Natural killer cell (primary cell): ENCODE results near the gene GRID2. TPM values are rescaled to one million over a fixed set of nuclear protein-coding genes. Genes with fewer than 3 reads are reported as not detected.
A peak's percentile ranks its signal among the peaks of the same experiment; 100 is the strongest.
"Not testable (repeated sequence)": the region's sequence is repeated elsewhere in the genome, so short reads cannot be mapped to it uniquely, and the experiment has no call there.

Source experiments
- ATAC-seq, 3 donors: fragments of 150-1000 bp in 2 of 3; fragments of 200-7000 bp in 1 of 3; cut with Tn5 transposase; 1 replicate in 1 of 3; 2 replicates in 2 of 3; pipeline ENCODE4 v1.10.0; 2021; ENCODE audit warnings: mild to moderate bottlenecking in 2 of 3, moderate library complexity in 2 of 3
- DNase-seq, 2 donors: peaks; one replicate each; pipeline versions ENCODE4 v3.0.0 to v3.0.0-alpha.2; 2013 to 2021; ENCODE audit warnings: mixed read lengths in 1 of 2
- H3K27ac ChIP-seq: one replicate; pipeline ENCODE4 v1.5.1; 2013; ENCODE audit warnings: mild to moderate bottlenecking, low read length
- H3K27me3 ChIP-seq: one replicate; pipeline ENCODE4 v1.6.1; 2013; ENCODE audit warnings: low read length; ENCODE audit not compliant: control insufficient read depth, insufficient read depth
- H3K36me3 ChIP-seq: one replicate; pipeline ENCODE4 v1.6.1; 2013; ENCODE audit warnings: low read length; ENCODE audit not compliant: control insufficient read depth, insufficient read depth
- H3K4me1 ChIP-seq: one replicate; pipeline ENCODE4 v1.6.1; 2013; ENCODE audit warnings: low read length; ENCODE audit not compliant: control insufficient read depth, insufficient read depth
- H3K4me3 ChIP-seq: one replicate; pipeline ENCODE4 v1.5.1; 2013; ENCODE audit warnings: low read length
- H3K9me3 ChIP-seq: one replicate; pipeline ENCODE4 v1.6.1; 2013; ENCODE audit warnings: low read length; ENCODE audit not compliant: control insufficient read depth, insufficient read depth
- H3K27ac Mint-ChIP-seq, 2 donors: one replicate each; pipeline ENCODE4 v1.8.0; 2022; ENCODE audit warnings: mild to moderate bottlenecking in 2 of 2, mixed read lengths in 2 of 2, moderate library complexity in 1 of 2
- H3K27me3 Mint-ChIP-seq, 2 donors: one replicate each; pipeline ENCODE4 v1.8.0; 2022; ENCODE audit warnings: low read depth in 2 of 2, mixed read lengths in 2 of 2
- H3K36me3 Mint-ChIP-seq: one replicate; pipeline ENCODE4 v1.8.0; 2022; ENCODE audit warnings: mixed read lengths
- H3K4me1 Mint-ChIP-seq, 2 donors: one replicate each; pipeline ENCODE4 v1.8.0; 2022; ENCODE audit warnings: mixed read lengths in 2 of 2
- H3K4me3 Mint-ChIP-seq: one replicate; pipeline ENCODE4 v1.8.0; 2022; ENCODE audit warnings: mild to moderate bottlenecking, moderate library complexity, mixed read lengths
- H3K9me3 Mint-ChIP-seq, 2 donors: one replicate each; pipeline ENCODE4 v1.8.0; 2022; ENCODE audit warnings: mixed read lengths in 2 of 2
- WGBS: methylation state at CpG from one replicate; pipeline ENCODE4 v1.1.7; 2013; ENCODE audit warnings: missing lambda C conversion rate; ENCODE audit not compliant: insufficient coverage; 5-methylcytosine and 5-hydroxymethylcytosine counted together
- intact Hi-C: fragments of 100-400 bp; cut with micrococcal nuclease; formaldehyde crosslinking; loops from one replicate; pipeline ENCODE4 v1.14.2; 2022
- total RNA-seq, 4 donors: library from RNA; stranded (reverse); fragments of 120-200 nt in 1 of 4; gene quantifications; one replicate each; pipeline versions ENCODE4 v1.2.3 to v1.2.4, GENCODE V29; 2013 to 2022
- TF ChIP-seq, protein P1 (sequence below): fragments of 200-600 bp; IDR thresholded peaks from one replicate; pipeline ENCODE4 v1.8.0; 2022; ENCODE audit warnings: antibody characterized with exemption

Gene GRID2
- total RNA-seq, 3 donors from 2014 or later (not counting 1 experiment from before 2014, with no cell fraction given) = not detected

DNA sequence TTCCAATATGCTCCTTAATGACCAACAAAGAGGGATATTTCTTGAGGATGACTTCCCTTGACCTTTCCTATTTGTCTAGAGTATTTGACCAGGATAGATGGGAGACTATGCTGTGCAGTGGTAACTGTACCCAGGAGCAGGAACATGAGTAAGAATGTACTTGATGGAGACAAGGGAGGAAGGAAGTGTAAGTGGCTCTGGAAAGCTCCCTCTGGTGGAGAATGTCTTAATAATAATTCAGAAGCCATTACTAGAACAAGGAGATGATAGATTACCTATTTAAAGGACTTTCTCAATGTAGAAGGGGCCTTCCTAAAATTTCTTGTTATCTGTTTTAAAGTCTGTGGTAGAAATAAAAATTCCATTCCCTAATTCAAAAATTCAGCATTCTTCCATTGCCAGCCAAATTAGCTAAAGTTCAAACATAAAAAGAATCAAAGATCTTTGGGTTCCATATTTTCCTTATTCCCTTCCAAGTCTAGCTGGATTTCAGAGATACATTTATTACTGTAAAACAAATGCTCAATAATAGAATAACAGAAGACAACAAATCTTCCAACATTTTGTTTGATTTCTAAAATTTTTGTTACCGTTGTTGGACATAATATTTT lies 83.8 kb downstream of the GRID2 start:
- WGBS = 92% methylated on average over 1 of the region's 1 CpG

DNA sequence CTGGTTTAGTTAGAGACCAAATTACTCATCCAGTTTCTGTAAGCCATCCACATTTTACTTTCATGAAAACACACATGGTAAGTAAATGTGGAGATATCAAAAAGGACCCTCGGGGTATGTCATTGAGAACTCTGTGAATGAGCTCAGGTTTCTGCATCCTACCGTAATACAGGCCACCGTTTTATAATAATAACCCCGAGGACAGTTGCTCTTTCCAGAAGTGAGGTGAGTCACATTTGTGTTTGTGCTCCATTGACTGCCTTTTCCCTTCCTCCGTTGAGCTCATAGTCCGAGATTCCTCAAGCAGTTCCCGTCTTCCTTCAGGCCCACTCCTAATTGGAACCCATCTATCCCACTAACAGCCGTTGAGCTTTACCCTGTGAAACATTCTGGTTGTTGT lies 95.3 kb downstream of the GRID2 start:
- no peak overlapping the region for H3K27ac Mint-ChIP-seq
- WGBS = 91% methylated on average over 7 of the region's 8 CpGs
- no peak overlapping the region for H3K4me3 ChIP-seq
- no peaks in the 10 kb centered on the region for H3K4me1 ChIP-seq
- H3K36me3 ChIP-seq = no peaks in the 10 kb centered on the region
- H3K4me1 Mint-ChIP-seq = no peaks in the 10 kb centered on the region
- H3K9me3 ChIP-seq = no peaks in the 10 kb centered on the region
- no peaks in the 10 kb centered on the region for H3K27me3 ChIP-seq
- no peak overlapping the region for H3K4me3 Mint-ChIP-seq
- TF ChIP-seq, protein P1, sequence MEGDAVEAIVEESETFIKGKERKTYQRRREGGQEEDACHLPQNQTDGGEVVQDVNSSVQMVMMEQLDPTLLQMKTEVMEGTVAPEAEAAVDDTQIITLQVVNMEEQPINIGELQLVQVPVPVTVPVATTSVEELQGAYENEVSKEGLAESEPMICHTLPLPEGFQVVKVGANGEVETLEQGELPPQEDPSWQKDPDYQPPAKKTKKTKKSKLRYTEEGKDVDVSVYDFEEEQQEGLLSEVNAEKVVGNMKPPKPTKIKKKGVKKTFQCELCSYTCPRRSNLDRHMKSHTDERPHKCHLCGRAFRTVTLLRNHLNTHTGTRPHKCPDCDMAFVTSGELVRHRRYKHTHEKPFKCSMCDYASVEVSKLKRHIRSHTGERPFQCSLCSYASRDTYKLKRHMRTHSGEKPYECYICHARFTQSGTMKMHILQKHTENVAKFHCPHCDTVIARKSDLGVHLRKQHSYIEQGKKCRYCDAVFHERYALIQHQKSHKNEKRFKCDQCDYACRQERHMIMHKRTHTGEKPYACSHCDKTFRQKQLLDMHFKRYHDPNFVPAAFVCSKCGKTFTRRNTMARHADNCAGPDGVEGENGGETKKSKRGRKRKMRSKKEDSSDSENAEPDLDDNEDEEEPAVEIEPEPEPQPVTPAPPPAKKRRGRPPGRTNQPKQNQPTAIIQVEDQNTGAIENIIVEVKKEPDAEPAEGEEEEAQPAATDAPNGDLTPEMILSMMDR = no peak
- peaks cover 4 to 6% of the 10 kb centered on the region in 2 donors for H3K9me3 Mint-ChIP-seq
- H3K27ac ChIP-seq = no peak overlapping the region
- no peak for ATAC-seq
- H3K36me3 Mint-ChIP-seq = no peaks in the 10 kb centered on the region
- no peak for DNase-seq
- intact Hi-C loops = no loop called here
- H3K27me3 Mint-ChIP-seq = no peaks in the 10 kb centered on the region

More for the DNA sequence above, 83.8 kb downstream of the GRID2 start:
- DNase-seq (peak in 1 of 2 donors; percentile 1), ATAC-seq (no peak)
- TF ChIP-seq, protein P1 = no peak
- Histone ChIP-seq H3K27ac (no peak overlapping the region), H3K4me3 (no peak overlapping the region), H3K4me1 (no peaks in the 10 kb centered on the region), H3K36me3 (no peaks in the 10 kb centered on the region), H3K9me3 (no peaks in the 10 kb centered on the region), H3K27me3 (no peaks in the 10 kb centered on the region)
- Mint-ChIP-seq H3K9me3 (peaks cover 5 to 12% of the 10 kb centered on the region in 2 donors), H3K36me3 (no peaks in the 10 kb centered on the region), H3K4me1 (no peaks in the 10 kb centered on the region), H3K4me3 (no peak overlapping the region), H3K27ac (no peak overlapping the region), H3K27me3 (no peaks in the 10 kb centered on the region)
- intact Hi-C loops = no loop called here

DNA sequence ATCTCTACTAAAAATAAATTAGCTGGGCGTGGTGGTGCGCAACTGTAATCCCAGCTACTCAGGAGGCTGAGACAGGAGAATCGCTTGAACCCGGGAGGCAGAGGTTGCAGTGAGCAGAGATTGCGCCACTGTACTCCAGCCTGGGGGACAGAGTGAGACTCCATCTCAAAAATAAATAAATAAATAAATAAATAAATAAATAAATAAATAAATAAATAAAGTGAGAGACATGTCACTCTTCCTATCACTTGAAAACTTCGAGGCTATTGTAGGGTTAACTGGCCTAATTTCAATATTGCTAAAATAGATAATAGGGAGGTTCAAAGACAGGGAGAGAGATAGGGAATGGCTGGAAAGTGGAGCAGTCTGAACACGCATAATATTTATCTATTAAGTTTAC lies 99.8 kb downstream of the GRID2 start:
- H3K27ac ChIP-seq, H3K4me1 Mint-ChIP-seq, H3K4me3 Mint-ChIP-seq, H3K9me3 ChIP-seq, H3K4me1 ChIP-seq, H3K4me3 ChIP-seq, intact Hi-C loops, ATAC-seq, H3K36me3 Mint-ChIP-seq, H3K27me3 ChIP-seq, DNase-seq, H3K27me3 Mint-ChIP-seq, H3K36me3 ChIP-seq, H3K27ac Mint-ChIP-seq: not testable (repeated sequence)
- WGBS = 88% methylated on average over 5 of the region's 7 CpGs
- peaks cover 10 to 11% of the 10 kb centered on the region in 2 donors for H3K9me3 Mint-ChIP-seq

- Mint-ChIP-seq H3K4me3 (no peak overlapping the region), H3K9me3 (peaks cover 13 to 14% of the 10 kb centered on the region in 2 donors), H3K36me3 (no peaks in the 10 kb centered on the region), H3K4me1 (no peaks in the 10 kb centered on the region), H3K27me3 (no peaks in the 10 kb centered on the region), H3K27ac (no peak overlapping the region)
- Histone ChIP-seq H3K27me3 (no peaks in the 10 kb centered on the region), H3K27ac (no peak overlapping the region), H3K4me3 (no peak overlapping the region), H3K9me3 (no peaks in the 10 kb centered on the region), H3K4me1 (no peaks in the 10 kb centered on the region), H3K36me3 (no peaks in the 10 kb centered on the region)
- ATAC-seq = no peak
- no peak for DNase-seq
- intact Hi-C loops = no loop called here
- TF ChIP-seq, protein P1 = no peak
- no CpG with 5 or more reads among the region's 1 CpG for WGBS
Measured at GRCh38 chr4:92406488-92406887, 102.7 kb downstream of the GRID2 start.
